Gastrocnemius medialis (tissue), 4 donors: ENCODE results near the gene ABHD17C. TPM values are rescaled to one million over a fixed set of nuclear protein-coding genes. Genes with fewer than 3 reads are reported as not detected.

Experiments
- ATAC-seq, 2 donors: fragments of 150-250 bp; one replicate each; pipeline ENCODE4 v1.9.1; 2016
- DNase-seq, 2 donors: peaks; one replicate each; pipeline ENCODE4 v3.0.0-alpha.2; 2019
- H3K27ac ChIP-seq, 4 donors: fragments of 200-600 bp; sonication (generic); 1 replicate in 1 of 4; 2 replicates in 3 of 4; pipeline ENCODE4 v1.5.1; 2016 to 2018; ENCODE audit warnings: mild to moderate bottlenecking in 2 of 4, moderate library complexity in 1 of 4
- H3K27me3 ChIP-seq, 3 donors: fragments of 200-600 bp; sonication (generic) in 2 of 3; 1 replicate in 1 of 3; 2 replicates in 2 of 3; pipeline versions ENCODE4 v1.5.1 to v1.6.0; 2016 to 2019; ENCODE audit warnings: mild to moderate bottlenecking in 1 of 3, moderate library complexity in 1 of 3
- H3K36me3 ChIP-seq, 2 donors: fragments of 200-600 bp; sonication (generic) in 1 of 2; one replicate each; pipeline ENCODE4 v1.5.1; 2017 to 2018
- H3K4me1 ChIP-seq, 2 donors: fragments of 200-600 bp; sonication (generic) in 1 of 2; one replicate each; pipeline ENCODE4 v1.5.1; 2016 to 2017; ENCODE audit warnings: mild to moderate bottlenecking in 2 of 2
- H3K4me3 ChIP-seq, 4 donors: fragments of 200-600 bp; sonication (generic) in 3 of 4; 1 replicate in 1 of 4; 2 replicates in 3 of 4; pipeline ENCODE4 v1.5.1; 2016 to 2019; ENCODE audit warnings: mild to moderate bottlenecking in 2 of 4
- H3K9me3 ChIP-seq, 3 donors: fragments of 200-600 bp; sonication (generic) in 2 of 3; 1 replicate in 1 of 3; 2 replicates in 2 of 3; pipeline ENCODE4 v1.5.1; 2016 to 2019
- POLR2A ChIP-seq, 2 donors: fragments of 450-650 bp; IDR thresholded peaks; one replicate each; pipeline ENCODE4 v1.6.1; 2017; ENCODE audit warnings: antibody characterized with exemption in 2 of 2, mild to moderate bottlenecking in 2 of 2, moderate library complexity in 2 of 2
- in situ Hi-C, 4 donors: fragments of 200-750 bp; cut with MboI; loops; one replicate each; pipeline versions ENCODE4 v1.15.0 to v1.8.0; 2017; ENCODE audit warnings: low sequenced_read_pairs in 4 of 4
- intact Hi-C: fragments of 100-400 bp; cut with DNase I; formaldehyde crosslinking; loops from one replicate; pipeline ENCODE4 v1.15.1; 2023; ENCODE audit warnings: low total_unique reads
- total RNA-seq, 4 donors: library from RNA; depleted of rRNA; stranded (reverse); fragments of >200 nt; gene quantifications; one replicate each; pipeline versions ENCODE4 v1.1.0 to v1.2.3, GENCODE V29; 2016
- TF ChIP-seq, protein P1 (sequence below), 5 experiments: fragments of 450-650 bp in 3 of 5; fragments of 200-600 bp in 2 of 5; sonication (generic) in 2 of 5; IDR thresholded peaks in 4 of 5; conservative IDR thresholded peaks in 1 of 5; 1 replicate in 4 of 5; 2 replicates in 1 of 5; pipeline ENCODE4 v1.5.1; 2016 to 2019; ENCODE audit warnings: antibody characterized with exemption in 5 of 5, mild to moderate bottlenecking in 3 of 5, moderate library complexity in 3 of 5

The ABHD17C gene
- total RNA-seq, 4 donors from 2014 or later = 0.98 to 3.3 (median 2.5) TPM; not detected in 1

DNA sequence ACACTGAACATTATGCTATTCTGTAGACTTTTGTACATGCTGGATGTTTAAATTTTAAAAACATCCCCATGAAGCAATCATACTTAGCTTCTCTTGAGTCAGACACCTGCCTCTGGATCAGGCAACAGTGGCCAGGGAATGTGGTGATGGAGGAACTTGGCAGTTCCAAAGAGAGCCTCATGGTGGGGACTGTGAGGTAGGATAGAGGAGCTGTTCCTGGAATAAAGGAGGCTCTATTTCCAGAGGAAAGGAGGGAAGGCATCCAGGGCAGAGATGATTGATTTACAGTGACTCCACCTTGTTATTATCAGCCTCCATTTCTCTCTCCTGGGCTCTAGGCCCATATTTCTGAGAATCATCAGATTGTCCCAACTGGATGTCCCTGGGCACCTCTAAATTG lies 35.0 kb upstream of the ABHD17C start:
- H3K4me1 ChIP-seq = no peaks in the 10 kb centered on the region
- intact Hi-C loops = no loop called here
- DNase-seq (no peak), ATAC-seq (no peak)
- no peaks in the 10 kb centered on the region for H3K9me3 ChIP-seq
- no peak overlapping the region for H3K4me3 ChIP-seq
- in situ Hi-C loops = no loop called here
- H3K36me3 ChIP-seq = no peaks in the 10 kb centered on the region
- H3K27ac ChIP-seq = no peak overlapping the region
- H3K27me3 ChIP-seq = no peaks in the 10 kb centered on the region
- TF ChIP-seq POLR2A (IDR thresholded peaks at IDR 0.05) = no peak
- TF ChIP-seq, protein P1, sequence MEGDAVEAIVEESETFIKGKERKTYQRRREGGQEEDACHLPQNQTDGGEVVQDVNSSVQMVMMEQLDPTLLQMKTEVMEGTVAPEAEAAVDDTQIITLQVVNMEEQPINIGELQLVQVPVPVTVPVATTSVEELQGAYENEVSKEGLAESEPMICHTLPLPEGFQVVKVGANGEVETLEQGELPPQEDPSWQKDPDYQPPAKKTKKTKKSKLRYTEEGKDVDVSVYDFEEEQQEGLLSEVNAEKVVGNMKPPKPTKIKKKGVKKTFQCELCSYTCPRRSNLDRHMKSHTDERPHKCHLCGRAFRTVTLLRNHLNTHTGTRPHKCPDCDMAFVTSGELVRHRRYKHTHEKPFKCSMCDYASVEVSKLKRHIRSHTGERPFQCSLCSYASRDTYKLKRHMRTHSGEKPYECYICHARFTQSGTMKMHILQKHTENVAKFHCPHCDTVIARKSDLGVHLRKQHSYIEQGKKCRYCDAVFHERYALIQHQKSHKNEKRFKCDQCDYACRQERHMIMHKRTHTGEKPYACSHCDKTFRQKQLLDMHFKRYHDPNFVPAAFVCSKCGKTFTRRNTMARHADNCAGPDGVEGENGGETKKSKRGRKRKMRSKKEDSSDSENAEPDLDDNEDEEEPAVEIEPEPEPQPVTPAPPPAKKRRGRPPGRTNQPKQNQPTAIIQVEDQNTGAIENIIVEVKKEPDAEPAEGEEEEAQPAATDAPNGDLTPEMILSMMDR (IDR thresholded peaks at IDR 0.05 in 4 of 5, conservative IDR thresholded peaks at IDR 0.05 in 1 of 5) = peak in 1 of 5 experiments; percentile 12

DNA sequence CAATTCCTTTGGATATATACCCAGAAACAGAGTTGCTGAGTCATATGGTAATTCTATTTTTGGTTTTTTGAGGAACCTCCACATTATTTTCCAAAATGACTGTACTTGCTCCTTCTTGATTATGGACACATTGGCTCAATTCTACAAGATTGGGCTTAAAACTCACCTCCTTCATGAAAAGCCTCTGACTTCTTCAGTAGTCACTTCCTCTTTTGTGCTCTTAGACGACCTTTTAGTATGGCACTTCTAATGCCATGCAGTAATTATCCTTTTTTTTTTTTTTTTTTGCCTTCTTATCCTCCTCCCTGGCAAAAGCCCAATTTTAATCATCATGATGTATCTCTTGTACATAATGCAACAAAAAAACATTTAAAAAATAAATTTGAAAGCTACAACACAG lies 33.0 kb upstream of the ABHD17C start:
- H3K4me1 ChIP-seq = no peaks in the 10 kb centered on the region
- no peak overlapping the region for H3K27ac ChIP-seq
- H3K9me3 ChIP-seq = no peaks in the 10 kb centered on the region
- H3K27me3 ChIP-seq = no peaks in the 10 kb centered on the region
- no peak for ATAC-seq
- TF ChIP-seq, protein P1 (IDR thresholded peaks at IDR 0.05 in 4 of 5, conservative IDR thresholded peaks at IDR 0.05 in 1 of 5) = no peak
- no peak for TF ChIP-seq POLR2A (IDR thresholded peaks at IDR 0.05)
- H3K36me3 ChIP-seq = no peaks in the 10 kb centered on the region
- intact Hi-C loops (no loop called here), in situ Hi-C loops (no loop called here)
- no peak overlapping the region for H3K4me3 ChIP-seq
- no peak for DNase-seq

DNA sequence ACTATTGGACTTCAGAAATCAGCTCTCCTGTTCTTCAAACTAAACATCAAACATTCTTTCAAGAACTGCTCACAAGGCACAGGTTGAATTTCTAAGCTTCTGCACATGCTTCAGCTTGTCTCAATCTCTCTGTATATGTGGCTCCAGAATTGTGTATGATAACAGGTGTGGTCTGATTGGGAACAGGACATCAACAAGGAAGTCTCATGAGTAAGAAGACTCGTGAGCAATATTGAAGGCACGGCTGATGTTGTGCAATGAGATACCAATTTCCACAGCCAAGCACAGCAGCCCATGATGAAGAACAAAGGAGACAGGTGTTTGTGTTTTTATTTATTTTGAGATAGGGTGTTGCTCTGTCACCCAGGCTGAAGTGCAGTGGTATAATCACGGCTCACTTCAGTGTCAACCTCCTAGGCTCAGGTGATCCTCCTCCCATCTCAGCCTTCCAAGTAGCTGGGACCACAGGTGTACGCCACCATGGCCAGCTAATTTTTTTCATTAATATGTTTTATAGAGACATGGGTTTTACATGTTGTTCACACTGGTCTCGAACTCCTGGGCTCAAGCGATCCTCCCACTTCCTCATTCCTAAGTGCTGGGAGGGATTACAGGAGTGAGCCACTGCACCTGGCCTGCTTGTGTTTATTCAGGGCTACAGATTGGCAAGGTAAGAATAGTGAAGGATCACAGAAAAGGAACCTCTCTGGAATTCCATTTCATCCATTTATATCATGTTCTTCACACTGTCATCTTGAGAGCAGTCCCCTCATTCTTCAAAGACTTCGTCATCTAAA lies 32.2 kb upstream of the ABHD17C start:
- Histone ChIP-seq H3K36me3 (no peaks in the 10 kb centered on the region), H3K27me3 (no peaks in the 10 kb centered on the region), H3K27ac (no peak overlapping the region), H3K4me1 (no peaks in the 10 kb centered on the region), H3K9me3 (no peaks in the 10 kb centered on the region), H3K4me3 (no peak overlapping the region)
- no peak for ATAC-seq
- TF ChIP-seq POLR2A (IDR thresholded peaks at IDR 0.05) = no peak
- TF ChIP-seq, protein P1 (IDR thresholded peaks at IDR 0.05 in 4 of 5, conservative IDR thresholded peaks at IDR 0.05 in 1 of 5) = no peak
- in situ Hi-C loops (no loop called here), intact Hi-C loops (no loop called here)
- DNase-seq = no peak

DNA sequence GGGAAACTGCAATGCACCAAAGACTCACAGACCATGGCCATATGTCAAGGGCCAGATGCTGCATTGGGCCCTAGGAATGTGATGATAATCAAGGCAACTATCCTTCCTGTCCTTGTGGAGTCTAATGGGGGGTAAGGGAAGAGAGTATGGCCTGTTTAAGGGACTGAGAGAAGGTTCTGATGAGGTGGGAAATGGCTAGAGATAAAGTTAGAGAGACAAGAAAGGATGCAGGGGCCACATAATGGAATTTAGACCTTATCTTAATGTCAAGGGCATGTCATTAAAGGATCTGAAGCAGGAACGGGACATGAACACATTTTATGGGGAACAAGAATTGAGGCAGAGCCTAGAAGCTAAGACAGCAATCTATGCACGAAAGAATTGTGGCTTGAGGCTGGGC lies 30.0 kb upstream of the ABHD17C start:
- Histone ChIP-seq H3K27me3 (no peaks in the 10 kb centered on the region), H3K36me3 (no peaks in the 10 kb centered on the region), H3K4me3 (no peak overlapping the region), H3K9me3 (no peaks in the 10 kb centered on the region), H3K27ac (no peak overlapping the region), H3K4me1 (no peaks in the 10 kb centered on the region)
- in situ Hi-C loops (no loop called here), intact Hi-C loops (no loop called here)
- TF ChIP-seq, protein P1 (IDR thresholded peaks at IDR 0.05 in 4 of 5, conservative IDR thresholded peaks at IDR 0.05 in 1 of 5) = no peak
- TF ChIP-seq POLR2A (IDR thresholded peaks at IDR 0.05) = no peak
- no peak for DNase-seq
- ATAC-seq = no peak
